HG03196 (cell line): Measurements from ENCODE around the gene PCCA.
"Not testable (repeated sequence)": the region's sequence is repeated elsewhere in the genome, so short reads cannot be mapped to it uniquely, and the experiment has no call there.

ENCODE experiments used
- ATAC-seq: cut with Tn5 transposase; IDR thresholded peaks from one replicate; pipeline ENCODE4 v1.9.1; 2021; ENCODE audit not compliant: unreplicated experiment

Gene PCCA

GRCh38 chr13:100298691-100299090, 209.8 kb downstream of the PCCA start:
- no peak for ATAC-seq

DNA sequence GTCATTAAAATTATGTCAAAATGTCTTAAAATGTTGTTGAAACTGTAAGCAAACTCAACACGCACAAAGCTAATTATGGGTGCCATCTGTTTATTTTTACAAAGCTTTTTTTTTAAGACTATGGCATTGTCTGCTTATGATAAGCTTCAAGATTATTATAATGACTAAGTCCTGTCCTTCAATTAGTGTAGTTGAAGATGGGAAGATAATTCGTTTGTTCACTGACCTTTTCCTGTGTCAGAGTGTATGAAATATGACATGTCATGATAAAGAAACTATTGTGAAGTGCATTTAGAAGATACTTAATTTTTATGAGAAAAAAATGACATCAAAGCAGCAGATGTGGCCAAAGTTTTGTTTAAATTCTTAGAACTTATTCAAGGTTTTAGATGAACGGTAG, 211.3 kb downstream of the PCCA start:
- ATAC-seq = no peak

DNA sequence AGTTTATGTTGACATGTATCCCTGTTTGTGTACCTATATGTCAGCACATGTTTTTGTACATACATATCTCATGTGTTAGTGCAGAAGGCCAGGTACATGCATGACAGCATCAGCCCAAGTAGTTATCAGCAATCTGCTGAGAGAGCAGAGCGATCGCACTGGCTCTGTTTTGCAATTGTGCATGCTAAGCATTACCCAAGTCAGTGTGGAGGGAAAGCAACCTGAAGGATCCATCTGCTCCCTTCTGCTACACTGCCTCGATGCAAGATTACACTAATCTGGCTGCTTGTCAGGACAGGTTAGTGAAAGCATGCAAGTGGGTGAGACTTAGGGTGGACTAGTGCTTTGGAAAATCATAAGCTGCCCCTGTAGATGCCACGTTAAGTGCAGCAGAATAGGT, 211.8 kb downstream of the PCCA start:
- no peak for ATAC-seq

DNA sequence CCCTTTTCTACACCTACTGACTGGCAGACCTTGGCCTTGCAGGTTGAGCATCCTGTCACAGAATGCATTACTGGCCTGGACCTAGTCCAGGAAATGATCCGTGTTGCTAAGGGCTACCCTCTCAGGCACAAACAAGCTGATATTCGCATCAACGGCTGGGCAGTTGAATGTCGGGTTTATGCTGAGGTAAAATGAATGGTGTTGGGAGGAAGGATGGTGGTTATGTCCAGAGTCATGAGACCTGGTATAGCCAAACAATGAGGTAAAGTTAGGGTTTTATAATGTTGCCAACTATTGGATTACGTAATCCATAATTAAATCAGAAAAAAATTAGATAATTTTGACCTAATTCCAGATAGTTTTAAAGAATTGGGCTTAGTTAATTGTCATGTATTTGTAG, 212.5 kb downstream of the PCCA start:
- no peak for ATAC-seq

DNA sequence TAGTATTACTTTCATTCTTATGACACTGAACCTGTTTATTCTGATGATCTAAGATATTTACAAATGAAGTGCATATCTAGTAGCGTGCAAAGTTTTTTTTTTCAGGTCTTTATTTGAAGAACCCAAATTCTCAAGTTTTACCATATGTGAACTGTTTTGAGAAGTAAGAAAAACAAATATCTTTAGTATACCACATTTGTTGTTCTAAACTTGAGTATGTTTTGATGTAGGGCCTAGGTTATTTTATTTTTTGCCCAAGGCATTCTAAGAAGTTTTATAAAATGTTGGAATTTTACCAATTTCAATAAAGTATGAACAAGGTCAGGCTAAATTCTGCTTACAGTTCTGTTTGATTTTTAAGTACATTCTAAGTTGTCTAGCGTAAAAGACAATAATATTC, 213.5 kb downstream of the PCCA start:
- ATAC-seq = no peak

GRCh38 chr13:100304229-100304628, 215.3 kb downstream of the PCCA start:
- no peak for ATAC-seq

DNA sequence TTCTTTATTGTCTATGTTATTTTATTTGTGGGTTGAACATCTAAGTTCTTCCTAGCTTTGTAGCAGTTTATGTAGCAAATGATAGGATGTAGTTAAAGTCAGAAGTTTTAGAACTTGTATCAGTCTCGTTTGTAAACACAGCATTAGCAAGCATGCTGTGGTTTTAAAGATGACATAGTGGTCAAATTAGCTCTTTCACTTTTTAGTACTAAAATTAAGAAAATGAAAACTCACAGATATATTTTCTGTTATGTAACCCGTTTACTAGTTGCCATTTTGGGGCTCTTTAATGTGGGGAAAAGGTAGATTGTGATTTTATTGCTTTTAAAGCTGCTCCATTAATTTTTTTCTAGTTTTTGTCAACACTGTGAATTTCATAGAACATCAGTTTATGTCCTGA, 216.5 kb downstream of the PCCA start:
- no peak for ATAC-seq

- no peak for ATAC-seq
Observed at GRCh38 chr13:100306030-100306429, 217.1 kb downstream of the PCCA start.

GRCh38 chr13:100306434-100306999, 217.6 kb downstream of the PCCA start:
- no peak for ATAC-seq

DNA sequence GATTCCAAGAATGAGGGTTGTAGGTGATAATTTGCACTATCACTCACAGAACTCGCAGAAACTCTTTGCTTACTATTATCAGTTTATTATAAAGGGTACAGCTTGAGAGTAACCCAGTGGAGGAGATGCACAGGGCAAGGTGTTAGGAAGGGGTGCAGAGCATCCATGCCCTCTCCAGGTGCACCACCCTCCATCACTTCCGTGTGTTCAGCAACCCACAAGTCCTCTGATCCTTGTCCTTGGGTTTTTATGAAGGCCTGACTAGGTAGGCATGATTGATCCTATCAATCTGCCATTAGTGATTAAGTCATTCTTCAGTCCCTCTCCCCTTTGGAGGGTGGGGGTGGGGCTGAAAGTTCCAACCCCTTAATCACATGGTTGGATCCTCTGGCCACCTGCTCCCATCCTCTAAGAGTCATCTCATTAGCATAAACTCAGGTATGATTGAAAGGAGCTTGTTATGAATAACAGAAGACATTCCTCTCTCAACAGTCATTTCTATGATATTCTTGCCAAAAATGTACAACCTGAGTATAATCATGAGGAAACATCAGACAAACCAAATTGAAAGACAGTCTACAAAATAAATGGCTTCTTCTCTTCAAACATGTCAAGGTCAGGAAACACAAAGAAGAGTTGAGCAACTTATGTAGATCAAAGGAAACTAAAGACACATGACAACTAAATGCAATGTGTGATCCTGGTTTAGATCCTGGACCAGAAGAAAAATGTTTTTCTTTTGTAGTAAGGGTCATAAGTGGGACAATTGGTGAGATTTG, 225.4 kb downstream of the PCCA start:
- no peak for ATAC-seq

- no peak for ATAC-seq
Observed at GRCh38 chr13:100315522-100315921, 226.6 kb downstream of the PCCA start.

DNA sequence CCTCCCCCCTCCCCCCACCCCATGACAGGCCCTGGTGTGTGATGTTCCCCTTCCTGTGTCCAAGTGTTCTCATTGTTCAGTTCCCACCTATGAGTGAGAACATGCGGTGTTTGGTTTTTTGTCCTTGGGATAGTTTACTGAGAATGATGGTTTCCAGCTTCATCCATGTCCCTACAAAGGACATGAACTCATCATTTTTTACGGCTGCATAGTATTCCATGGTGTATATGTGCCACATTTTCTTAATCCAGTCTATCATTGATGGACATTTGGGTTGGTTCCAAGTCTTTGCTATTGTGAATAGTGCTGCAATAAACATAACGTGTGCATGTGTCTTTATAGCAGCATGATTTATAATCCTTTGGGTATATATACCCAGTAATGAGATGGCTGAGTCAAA, 229.6 kb downstream of the PCCA start:
- not testable (repeated sequence) for ATAC-seq

- no peak for ATAC-seq
Observed at GRCh38 chr13:100323937-100324336, 235.0 kb downstream of the PCCA start.

GRCh38 chr13:100330662-100331061, 241.8 kb downstream of the PCCA start:
- ATAC-seq = no peak

DNA sequence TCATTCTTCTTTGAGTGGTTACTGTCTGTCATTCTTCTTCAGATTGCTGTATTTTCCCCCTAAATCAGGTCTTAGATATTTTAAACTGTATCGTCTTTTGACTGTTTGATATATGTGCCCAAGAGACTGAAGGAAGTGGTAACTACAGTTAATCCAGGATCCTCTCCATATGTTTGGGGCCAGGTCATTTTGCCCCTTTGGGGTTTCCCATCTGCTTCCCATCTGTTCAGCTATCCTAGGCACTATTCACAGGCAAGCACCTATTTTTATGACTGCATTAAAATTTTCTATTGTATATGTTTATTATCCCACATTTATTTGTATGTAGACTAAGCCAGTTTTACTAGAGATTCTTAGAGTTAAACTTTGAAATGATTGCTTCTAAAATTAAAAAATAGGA, 244.2 kb downstream of the PCCA start:
- no peak for ATAC-seq

- ATAC-seq = no peak
Observed at GRCh38 chr13:100334214-100334613, 245.3 kb downstream of the PCCA start.

DNA sequence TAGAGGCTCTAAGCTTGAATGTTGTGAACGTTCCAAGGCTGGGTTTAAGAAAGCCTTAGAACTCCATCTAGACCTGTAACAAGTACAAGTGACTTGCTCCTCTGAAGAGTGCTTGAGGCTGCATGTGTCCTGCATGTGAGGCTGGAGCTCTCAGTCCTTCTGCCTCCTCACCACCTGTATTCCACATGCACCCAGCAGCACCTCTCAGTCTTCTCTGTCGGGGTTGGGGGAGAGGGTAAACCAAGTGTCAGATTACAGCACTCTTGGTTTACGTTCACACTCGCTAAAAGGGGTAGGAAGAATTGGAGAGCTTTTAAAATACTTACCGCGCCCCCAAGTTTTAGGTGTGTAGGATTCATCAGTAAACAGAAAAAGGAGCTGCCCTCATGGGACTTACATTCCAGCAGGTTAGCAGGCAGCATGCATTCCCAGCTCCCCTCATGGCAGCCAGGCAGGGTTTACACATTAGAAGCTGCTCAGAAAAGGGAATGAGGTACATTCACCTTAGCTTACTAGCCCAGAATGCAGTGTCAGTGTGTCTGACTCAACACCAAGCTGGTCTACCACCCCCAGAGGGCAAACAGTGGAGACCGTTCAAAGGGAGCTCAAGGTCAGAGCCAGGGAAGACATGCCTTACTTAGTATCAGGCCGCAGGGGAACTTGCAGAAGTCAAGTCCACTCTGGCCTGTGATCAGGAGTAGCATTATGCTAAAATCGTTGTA, 248.1 kb downstream of the PCCA start:
- ATAC-seq = no peak

DNA sequence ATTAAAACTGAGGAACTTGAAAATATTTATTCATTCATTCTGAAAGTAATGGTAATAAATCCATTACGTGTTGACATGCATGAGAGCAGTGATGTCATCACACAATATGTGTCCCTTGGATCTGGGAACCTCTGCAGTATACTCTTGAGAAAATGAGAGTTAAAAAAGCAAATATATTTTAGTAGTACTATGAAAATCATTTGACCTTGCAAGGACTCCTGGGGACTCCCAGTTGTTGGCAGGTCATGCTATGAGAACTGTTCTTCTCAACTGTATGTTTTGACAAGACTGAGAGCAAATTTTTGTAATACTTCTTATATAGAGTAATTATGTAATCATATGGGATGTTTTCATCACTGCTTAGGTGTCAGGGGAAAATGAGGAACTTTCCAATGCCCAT, 249.4 kb downstream of the PCCA start:
- ATAC-seq = no peak

DNA sequence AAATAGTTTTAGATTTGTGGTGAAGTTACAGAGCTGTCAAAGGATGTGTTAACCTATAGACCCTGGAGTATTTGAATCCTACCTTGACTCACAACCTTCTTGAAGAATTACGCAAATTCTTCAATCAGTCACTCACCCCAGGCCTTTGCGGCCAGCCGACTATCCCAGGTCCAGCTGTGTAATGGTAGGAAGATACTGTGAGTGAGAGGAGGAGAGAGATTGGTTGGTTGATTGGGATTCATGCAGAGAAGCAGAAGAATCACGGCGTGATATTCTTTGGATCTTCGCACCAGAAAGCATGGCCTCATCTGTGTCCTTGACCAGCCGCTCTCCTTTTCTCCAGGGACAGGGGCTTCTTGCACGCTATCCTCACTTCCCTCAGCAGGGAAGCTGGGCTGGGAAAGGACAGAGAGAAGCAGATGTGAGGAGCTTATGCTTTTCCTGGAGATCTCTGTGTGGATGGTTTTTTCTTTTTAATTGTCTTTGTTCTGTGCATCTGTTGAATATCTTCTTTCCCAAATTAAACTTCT, 250.6 kb downstream of the PCCA start:
- no peak for ATAC-seq

GRCh38 chr13:100340865-100341264, 252.0 kb downstream of the PCCA start:
- no peak for ATAC-seq

GRCh38 chr13:100341327-100341726, 252.4 kb downstream of the PCCA start:
- ATAC-seq = no peak

- ATAC-seq = no peak
Observed at GRCh38 chr13:100344544-100344943, 255.7 kb downstream of the PCCA start.
